Uterus (tissue), 4 donors: ENCODE measurements around the gene KCNMA1. TPM values are rescaled to one million over a fixed set of nuclear protein-coding genes. Genes with fewer than 3 reads are reported as not detected.

Experiments
- DNase-seq, 2 donors: peaks; one replicate each; pipeline ENCODE4 v3.0.0-alpha.2; 2019 to 2020
- H3K27ac ChIP-seq, 2 donors: fragments of 200-600 bp; sonication (generic); 1 replicate in 1 of 2; 2 replicates in 1 of 2; pipeline ENCODE4 v1.5.1; 2016 to 2018
- H3K27me3 ChIP-seq, 2 donors: fragments of 200-600 bp; sonication (generic); one replicate each; pipeline ENCODE4 v1.5.1; 2018 to 2019; ENCODE audit warnings: control low read depth in 1 of 2
- H3K36me3 ChIP-seq, 2 donors: fragments of 200-600 bp; sonication (generic); one replicate each; pipeline ENCODE4 v1.5.1; 2019; ENCODE audit warnings: control low read depth in 1 of 2
- H3K4me1 ChIP-seq, 2 donors: fragments of 200-600 bp; sonication (generic); one replicate each; pipeline ENCODE4 v1.5.1; 2018 to 2019; ENCODE audit warnings: control low read depth in 1 of 2
- H3K4me3 ChIP-seq, 2 donors: fragments of 200-600 bp; sonication (generic); 1 replicate in 1 of 2; 2 replicates in 1 of 2; pipeline ENCODE4 v1.5.1; 2018 to 2019; ENCODE audit warnings: mild to moderate bottlenecking in 1 of 2
- H3K9me3 ChIP-seq, 2 donors: fragments of 200-600 bp; sonication (generic); one replicate each; pipeline ENCODE4 v1.5.1; 2019; ENCODE audit warnings: control low read depth in 1 of 2
- CTCF ChIP-seq, 4 experiments: fragments of 200-600 bp in 2 of 4; fragments of 450-650 bp in 2 of 4; sonication (generic) in 2 of 4; IDR thresholded peaks; one replicate each; pipeline ENCODE4 v1.5.1; 2016 to 2019; ENCODE audit warnings: antibody characterized with exemption in 4 of 4, mild to moderate bottlenecking in 2 of 4, moderate library complexity in 1 of 4
- POLR2A ChIP-seq, 2 donors: fragments of 450-650 bp; IDR thresholded peaks; one replicate each; pipeline ENCODE4 v1.6.1; 2016; ENCODE audit warnings: antibody characterized with exemption in 2 of 2, mild to moderate bottlenecking in 1 of 2, moderate library complexity in 1 of 2
- intact Hi-C: fragments of 100-400 bp; cut with DNase I; formaldehyde crosslinking; loops from one replicate; pipeline ENCODE4 v1.15.1; 2023; ENCODE audit warnings: low total_unique reads
- total RNA-seq, 4 donors: library from RNA; depleted of rRNA in 3 of 4; stranded (reverse); fragments of >200 nt in 3 of 4; gene quantifications; one replicate each; pipeline versions ENCODE4 v1.1.0 to v1.2.4, GENCODE V29; 2014 to 2023
- donor health status: DM: yes; HTN: yes; CAD: no.

KCNMA1 gene
- total RNA-seq, 4 donors from 2014 or later = 86.2 to 236 (median 164) TPM

GRCh38 chr10:77049896-77050295 is 587.7 kb downstream of the KCNMA1 start:
- Histone ChIP-seq H3K36me3 (no peaks in the 10 kb centered on the region), H3K9me3 (no peaks in the 10 kb centered on the region), H3K4me3 (no peak overlapping the region), H3K27ac (no peak overlapping the region), H3K4me1 (no peaks in the 10 kb centered on the region), H3K27me3 (no peaks in the 10 kb centered on the region)
- DNase-seq = no peak
- intact Hi-C loops = no loop called here
- TF ChIP-seq POLR2A (IDR thresholded peaks at IDR 0.05) (no peak), CTCF (IDR thresholded peaks at IDR 0.05) (no peak)

- no peaks in the 10 kb centered on the region for H3K36me3 ChIP-seq
- H3K9me3 ChIP-seq = no peaks in the 10 kb centered on the region
Observed at GRCh38 chr10:77049146-77049545, 588.5 kb downstream of the KCNMA1 start.

DNA sequence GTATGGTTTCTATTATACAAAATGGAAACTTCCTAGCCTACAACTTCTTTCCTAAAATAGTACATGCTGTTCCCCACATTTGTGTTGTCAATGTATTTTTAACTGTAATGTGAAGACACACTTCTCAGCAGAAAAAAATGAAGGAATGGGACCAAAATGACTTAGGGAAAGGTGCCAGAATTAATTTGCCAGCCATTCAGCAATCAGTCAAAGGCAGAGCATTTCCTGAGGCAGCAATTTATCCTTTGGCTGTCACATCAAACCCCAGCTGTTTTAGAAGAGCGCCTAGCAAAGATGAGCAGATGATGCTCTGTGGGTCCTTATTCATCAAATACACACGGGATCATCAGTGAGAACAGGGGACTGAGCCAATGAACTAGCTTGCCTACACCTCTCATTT is 592.5 kb downstream of the KCNMA1 start:
- no peak for TF ChIP-seq CTCF (IDR thresholded peaks at IDR 0.05)
- no peak for TF ChIP-seq POLR2A (IDR thresholded peaks at IDR 0.05)
- Histone ChIP-seq H3K27me3 (no peaks in the 10 kb centered on the region), H3K27ac (no peak overlapping the region), H3K4me1 (no peaks in the 10 kb centered on the region), H3K4me3 (no peak overlapping the region), H3K9me3 (no peaks in the 10 kb centered on the region), H3K36me3 (no peaks in the 10 kb centered on the region)
- no peak for DNase-seq
- intact Hi-C loops = no loop called here

More at GRCh38 chr10:77049146-77049545, 588.5 kb downstream of the KCNMA1 start:
- intact Hi-C loops = no loop called here
- no peak for DNase-seq
- no peak overlapping the region for H3K4me3 ChIP-seq
- TF ChIP-seq POLR2A (IDR thresholded peaks at IDR 0.05) (no peak), CTCF (IDR thresholded peaks at IDR 0.05) (no peak)
- no peaks in the 10 kb centered on the region for H3K4me1 ChIP-seq
- H3K27me3 ChIP-seq = no peaks in the 10 kb centered on the region
- H3K27ac ChIP-seq = no peak overlapping the region

DNA sequence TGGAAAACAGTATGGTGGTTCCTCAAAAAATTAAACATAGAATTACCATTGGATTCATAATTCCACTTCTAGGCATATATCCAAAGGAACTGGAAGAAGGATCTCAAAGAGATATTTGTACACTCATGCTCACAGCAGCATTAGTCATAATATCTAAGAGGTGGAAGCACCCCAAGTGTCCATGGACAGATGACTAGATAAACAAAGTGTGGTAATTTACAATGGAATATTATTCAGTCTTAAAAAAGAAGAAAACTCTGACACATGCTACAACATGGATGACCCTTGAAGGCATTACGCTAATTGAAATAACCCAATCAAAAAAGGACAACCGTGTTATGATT is 594.2 kb downstream of the KCNMA1 start:
- H3K36me3 ChIP-seq = no peaks in the 10 kb centered on the region
- no peak overlapping the region for H3K4me3 ChIP-seq
- no peak overlapping the region for H3K27ac ChIP-seq
- no peaks in the 10 kb centered on the region for H3K4me1 ChIP-seq
- intact Hi-C loops = no loop called here
- TF ChIP-seq POLR2A (IDR thresholded peaks at IDR 0.05) (no peak), CTCF (IDR thresholded peaks at IDR 0.05) (no peak)
- H3K27me3 ChIP-seq = no peaks in the 10 kb centered on the region
- H3K9me3 ChIP-seq = no peaks in the 10 kb centered on the region
- no peak for DNase-seq

DNA sequence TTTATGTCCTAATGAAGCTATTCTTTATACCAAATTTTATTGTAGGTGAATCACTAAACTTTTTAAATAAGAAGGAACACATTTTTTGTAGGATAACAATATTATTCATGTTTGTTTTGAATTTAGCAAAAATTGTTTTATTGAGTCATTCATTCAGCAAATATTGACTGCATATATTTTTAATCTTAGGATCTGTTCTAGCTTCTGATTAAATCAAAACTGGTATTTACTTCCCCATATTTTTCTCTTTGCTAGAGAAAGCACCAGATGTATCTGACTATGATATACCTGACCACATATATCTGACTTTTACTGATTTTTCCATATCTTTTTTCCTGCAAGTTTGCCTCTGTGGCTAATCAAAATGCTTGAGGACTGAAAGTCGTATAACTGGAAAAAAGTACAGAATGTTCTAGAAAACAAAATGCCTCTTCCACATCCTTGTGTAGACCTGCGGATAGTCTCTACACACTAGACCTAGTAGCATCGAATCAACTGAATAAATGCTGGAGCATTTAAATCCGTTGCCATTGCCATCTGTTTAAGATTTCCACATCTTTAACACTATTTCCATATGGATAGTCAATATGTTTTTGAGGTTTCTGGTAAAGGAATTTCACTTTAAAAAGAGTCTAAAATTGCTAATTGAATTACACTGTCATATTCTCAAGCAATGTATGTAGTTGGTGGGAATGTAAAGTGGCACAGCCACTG is 594.7 kb downstream of the KCNMA1 start:
- no peaks in the 10 kb centered on the region for H3K4me1 ChIP-seq
- H3K4me3 ChIP-seq = no peak overlapping the region
- no peaks in the 10 kb centered on the region for H3K36me3 ChIP-seq
- no peak for DNase-seq
- TF ChIP-seq POLR2A (IDR thresholded peaks at IDR 0.05) (no peak), CTCF (IDR thresholded peaks at IDR 0.05) (no peak)
- H3K27me3 ChIP-seq = no peaks in the 10 kb centered on the region
- intact Hi-C loops = no loop called here
- no peak overlapping the region for H3K27ac ChIP-seq
- H3K9me3 ChIP-seq = no peaks in the 10 kb centered on the region
